Retinal pigment epithelial cell (primary cell): ENCODE measurements around the gene PTPRD.
A peak's percentile ranks its signal among the peaks of the same experiment; 100 is the strongest.

Experiments
- DNase-seq: peaks from one replicate; pipeline ENCODE4 v3.0.0-alpha.2; 2010; ENCODE audit warnings: low read depth
- H3K4me3 ChIP-seq: 2 replicates; pipeline ENCODE4 v1.5.1; 2011; ENCODE audit warnings: mild to moderate bottlenecking, low read length, control low read depth, moderate library complexity
- TF ChIP-seq, protein P1 (sequence below): conservative IDR thresholded peaks from 2 replicates; pipeline ENCODE4 v1.5.1; 2011; ENCODE audit warnings: low read depth, low read length, control low read depth, inconsistent platforms

The PTPRD gene

DNA sequence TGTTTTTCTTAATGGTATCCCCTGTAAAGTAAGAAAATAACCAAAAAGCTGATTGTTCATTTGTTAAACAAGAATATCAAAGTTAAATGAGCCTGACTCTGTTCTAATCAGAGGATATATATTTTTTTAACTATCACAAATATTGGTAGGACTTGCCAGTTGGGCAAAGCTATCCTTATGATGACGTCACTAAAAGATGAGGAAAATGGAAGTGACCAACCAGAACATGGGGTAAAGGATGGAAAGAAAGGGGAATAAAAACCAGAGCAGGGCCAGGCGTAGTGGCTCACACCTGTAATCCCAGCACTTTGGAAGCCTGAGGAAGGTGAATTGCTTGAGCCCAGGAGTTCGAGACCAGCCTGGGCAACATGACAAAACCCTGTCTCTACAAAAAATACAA is 2001.6 kb downstream of the PTPRD start:
- DNase-seq, result no peak
- TF ChIP-seq, protein P1, sequence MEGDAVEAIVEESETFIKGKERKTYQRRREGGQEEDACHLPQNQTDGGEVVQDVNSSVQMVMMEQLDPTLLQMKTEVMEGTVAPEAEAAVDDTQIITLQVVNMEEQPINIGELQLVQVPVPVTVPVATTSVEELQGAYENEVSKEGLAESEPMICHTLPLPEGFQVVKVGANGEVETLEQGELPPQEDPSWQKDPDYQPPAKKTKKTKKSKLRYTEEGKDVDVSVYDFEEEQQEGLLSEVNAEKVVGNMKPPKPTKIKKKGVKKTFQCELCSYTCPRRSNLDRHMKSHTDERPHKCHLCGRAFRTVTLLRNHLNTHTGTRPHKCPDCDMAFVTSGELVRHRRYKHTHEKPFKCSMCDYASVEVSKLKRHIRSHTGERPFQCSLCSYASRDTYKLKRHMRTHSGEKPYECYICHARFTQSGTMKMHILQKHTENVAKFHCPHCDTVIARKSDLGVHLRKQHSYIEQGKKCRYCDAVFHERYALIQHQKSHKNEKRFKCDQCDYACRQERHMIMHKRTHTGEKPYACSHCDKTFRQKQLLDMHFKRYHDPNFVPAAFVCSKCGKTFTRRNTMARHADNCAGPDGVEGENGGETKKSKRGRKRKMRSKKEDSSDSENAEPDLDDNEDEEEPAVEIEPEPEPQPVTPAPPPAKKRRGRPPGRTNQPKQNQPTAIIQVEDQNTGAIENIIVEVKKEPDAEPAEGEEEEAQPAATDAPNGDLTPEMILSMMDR, result no peak
- no peak overlapping the region for H3K4me3 ChIP-seq

DNA sequence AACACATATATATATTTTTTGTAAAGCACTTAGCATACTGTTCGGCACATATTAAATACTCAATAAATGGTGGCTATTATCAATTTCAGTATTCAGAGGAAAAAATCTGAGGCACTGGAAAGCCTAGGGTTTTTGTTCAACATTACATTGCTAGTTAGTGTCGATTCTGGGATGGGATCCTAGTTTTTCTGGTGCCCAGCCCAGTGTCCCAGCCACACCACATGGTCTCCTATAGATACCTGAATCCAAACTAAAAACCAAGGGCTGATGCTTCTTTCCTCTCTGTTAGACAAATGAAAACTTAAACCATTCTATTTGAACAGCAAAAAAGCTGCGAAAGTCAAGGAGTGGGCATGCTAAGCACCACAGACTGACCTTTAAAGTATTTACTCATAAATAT is 2002.5 kb downstream of the PTPRD start:
- DNase-seq, result no peak
- TF ChIP-seq, protein P1, result no peak
- no peak overlapping the region for H3K4me3 ChIP-seq

DNA sequence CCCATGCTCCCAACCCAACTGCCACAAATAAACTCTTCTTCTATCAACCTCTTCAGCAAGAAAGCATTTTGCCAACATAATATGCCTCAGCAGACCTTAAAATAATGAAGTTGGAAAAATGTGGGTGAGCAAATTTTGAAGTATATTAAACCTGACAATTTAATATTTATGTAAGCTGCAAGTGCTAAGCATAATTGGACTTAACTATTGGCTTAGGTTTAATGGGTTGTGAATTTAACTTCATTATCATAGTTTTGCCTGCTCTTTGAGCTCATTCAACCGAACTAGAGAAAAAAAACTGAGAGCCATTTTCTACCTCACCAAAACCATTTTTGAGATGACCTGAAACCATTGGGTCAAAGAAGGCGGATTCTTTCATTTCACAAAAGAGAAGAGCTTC is 2007.7 kb downstream of the PTPRD start:
- peak; percentile 74 for DNase-seq
- H3K4me3 ChIP-seq, result no peak overlapping the region
- TF ChIP-seq, protein P1, result no peak

DNA sequence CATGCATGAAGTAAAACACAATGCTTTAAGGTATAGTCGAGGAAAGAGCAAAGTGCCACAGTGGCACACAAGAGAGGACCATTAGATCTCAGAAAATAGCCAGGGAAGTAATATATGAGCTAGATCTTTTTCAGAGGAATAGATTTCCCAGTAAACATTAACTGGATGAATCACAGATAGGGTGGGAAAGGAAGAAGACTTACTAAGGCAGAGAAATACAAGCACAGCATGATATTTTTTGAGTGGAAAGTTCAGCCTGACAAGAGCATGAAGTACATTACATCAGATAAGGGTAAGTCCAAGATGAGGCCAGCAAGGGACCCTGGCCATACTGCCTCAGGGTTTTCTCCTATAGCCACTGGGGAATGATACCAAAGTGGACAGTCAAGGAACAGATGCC is 2008.6 kb downstream of the PTPRD start:
- TF ChIP-seq, protein P1, result no peak
- no peak overlapping the region for H3K4me3 ChIP-seq
- DNase-seq, result no peak

DNA sequence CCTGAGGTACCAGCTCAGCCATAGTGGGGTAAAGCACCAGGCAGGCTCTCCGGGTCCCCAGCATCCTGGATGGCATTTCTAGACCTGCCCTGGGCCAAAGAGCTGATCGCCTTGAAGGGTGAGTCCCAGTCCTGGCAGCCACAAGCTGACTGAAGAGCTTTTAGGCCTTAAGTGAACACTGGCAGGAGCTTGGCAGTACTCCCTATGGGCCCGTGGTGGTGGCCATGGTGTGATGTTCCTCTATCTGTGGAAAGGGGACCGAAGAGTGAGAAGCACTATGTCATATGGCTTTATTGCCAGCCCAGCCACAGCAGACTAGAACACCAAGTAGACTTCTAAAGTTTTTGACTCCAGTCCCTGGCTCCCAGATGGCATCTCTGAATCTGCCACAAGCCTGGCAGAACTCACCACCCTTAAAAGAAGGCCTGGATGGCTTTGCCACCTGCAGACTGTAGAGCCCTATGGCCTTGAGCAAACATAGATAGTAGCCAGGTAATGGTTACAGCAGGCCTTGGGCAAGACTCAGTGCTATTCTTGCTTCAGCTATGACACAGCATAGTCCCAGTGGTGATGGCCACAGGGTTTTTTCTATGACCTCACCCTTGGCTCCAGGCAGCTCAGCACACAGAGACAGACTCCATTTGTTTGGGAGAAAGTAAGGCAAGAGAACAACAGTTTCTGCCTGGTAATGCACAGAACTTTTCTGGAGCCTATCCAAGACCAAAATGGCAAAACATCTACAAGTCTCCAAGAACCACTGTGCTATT is 2011.7 kb downstream of the PTPRD start:
- no peak overlapping the region for H3K4me3 ChIP-seq
- DNase-seq, result no peak
- TF ChIP-seq, protein P1, result no peak

DNA sequence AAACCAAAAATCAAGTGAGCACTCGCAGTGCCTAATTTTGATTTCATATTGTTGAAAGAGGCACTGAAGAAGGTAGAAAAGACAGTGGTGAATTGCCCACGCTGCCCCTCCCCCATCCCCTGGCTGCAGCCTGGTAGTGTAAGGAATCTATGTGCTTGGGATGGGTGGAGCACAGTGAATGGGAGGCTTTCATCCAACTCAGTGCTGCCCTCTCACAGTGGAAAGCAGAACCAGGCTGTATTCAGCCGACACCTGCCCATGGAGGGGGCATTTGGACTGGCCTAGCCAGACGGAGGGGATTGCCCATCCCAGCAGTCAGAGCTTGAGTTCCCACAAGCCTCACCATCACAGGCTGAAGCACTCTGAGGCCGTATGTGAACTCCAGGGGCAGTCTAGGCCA is 2012.9 kb downstream of the PTPRD start:
- no peak for DNase-seq
- H3K4me3 ChIP-seq, result no peak overlapping the region
- TF ChIP-seq, protein P1, result peak; percentile 13

DNA sequence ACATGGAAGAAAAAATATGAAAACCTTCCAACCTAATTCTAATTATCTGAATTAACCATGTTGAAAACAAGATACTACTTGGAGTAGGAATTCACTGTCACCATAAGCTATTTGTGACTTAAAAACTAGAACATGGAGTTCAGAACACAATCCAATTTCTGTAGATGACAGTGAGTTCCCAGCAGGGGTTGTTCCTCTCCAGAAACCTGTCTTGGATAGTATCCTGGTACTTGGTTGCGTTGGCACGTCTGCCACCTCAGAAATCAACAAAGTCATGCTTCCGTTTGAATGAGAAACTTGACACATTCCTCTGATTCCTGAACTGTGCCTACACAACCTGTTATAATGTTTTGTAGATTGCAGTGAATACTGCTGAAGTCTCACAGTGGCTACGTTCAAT is 2023.3 kb downstream of the PTPRD start:
- DNase-seq, result no peak
- TF ChIP-seq, protein P1, result no peak
- no peak overlapping the region for H3K4me3 ChIP-seq
